WTC11 (cell line): ENCODE measurements around the gene SREBF2. TPM values are rescaled to one million over a fixed set of nuclear protein-coding genes. Genes with fewer than 3 reads are reported as not detected.
A peak's percentile ranks its signal among the peaks of the same experiment; 100 is the strongest.

Experiments
- ATAC-seq: fragments of 200-7000 bp; cut with Tn5 transposase; 2 replicates; pipeline ENCODE4 v1.10.0; 2021; ENCODE audit warnings: mild to moderate bottlenecking, moderate library complexity
- CTCF ChIA-PET: fragments of 300-600 bp; sonication (Branson Sonifier 250); formaldehyde crosslinking; loops from one replicate; lab custom pipeline; 2021; ENCODE audit warnings: antibody characterized with exemption; lab: Charles Lee
- POLR2A ChIA-PET: fragments of 350-600 bp; sonication (Branson Sonifier 250); formaldehyde crosslinking; loops from one replicate; lab custom pipeline; 2021; ENCODE audit warnings: antibody characterized with exemption; lab: Charles Lee
- DNase-seq: peaks from one replicate; pipeline ENCODE4 v3.0.0; 2021; ENCODE audit warnings: low spot score
- H3K27ac Mint-ChIP-seq: 2 replicates; pipeline ENCODE4 v1.8.0; 2021; ENCODE audit warnings: mixed read lengths
- H3K27me3 Mint-ChIP-seq: 2 replicates; pipeline ENCODE4 v1.8.0; 2021; ENCODE audit warnings: low read depth, mild to moderate bottlenecking, moderate library complexity, mixed read lengths
- H3K36me3 Mint-ChIP-seq: 2 replicates; pipeline ENCODE4 v1.8.0; 2021; ENCODE audit warnings: mixed read lengths
- H3K4me1 Mint-ChIP-seq: 2 replicates; pipeline ENCODE4 v1.8.0; 2022; ENCODE audit warnings: mixed read lengths
- H3K4me3 Mint-ChIP-seq: 2 replicates; pipeline ENCODE4 v1.8.0; 2021; ENCODE audit warnings: mild to moderate bottlenecking, moderate library complexity, mixed read lengths
- H3K9me3 Mint-ChIP-seq: 2 replicates; pipeline ENCODE4 v1.8.0; 2021; ENCODE audit warnings: mixed read lengths
- CDX4 ChIP-seq: fragments of 250-450 bp; sonication (Bioruptor Pico); IDR thresholded peaks from 2 replicates; pipeline ENCODE4 v1.9.0; 2021; ENCODE audit warnings: moderate library complexity, mild to moderate bottlenecking, inconsistent platforms, borderline replicate concordance
- E2F5 ChIP-seq: sonication (generic); formaldehyde crosslinking; IDR thresholded peaks from 2 replicates; pipeline ENCODE4 v1.8.1; 2022; ENCODE audit warnings: mild to moderate bottlenecking, moderate library complexity, missing genetic modification reagents
- ELF4 ChIP-seq: sonication (generic); formaldehyde crosslinking; IDR thresholded peaks from 2 replicates; pipeline ENCODE4 v1.8.1; 2022; ENCODE audit warnings: low read depth, mild to moderate bottlenecking, moderate library complexity, missing genetic modification reagents
- FOXK1 ChIP-seq: sonication (generic); formaldehyde crosslinking; IDR thresholded peaks from 2 replicates; pipeline ENCODE4 v1.8.0; 2022; ENCODE audit warnings: mild to moderate bottlenecking, moderate library complexity, missing genetic modification reagents
- IRF1 ChIP-seq: sonication (generic); formaldehyde crosslinking; IDR thresholded peaks from 2 replicates; pipeline ENCODE4 v1.8.0; 2023; ENCODE audit warnings: missing genetic modification reagents
- NR1H2 ChIP-seq: sonication (generic); formaldehyde crosslinking; IDR thresholded peaks from 2 replicates; pipeline ENCODE4 v1.9.0; 2021; ENCODE audit warnings: mild to moderate bottlenecking, moderate library complexity, missing genetic modification reagents
- NR2C2 ChIP-seq: sonication (generic); formaldehyde crosslinking; IDR thresholded peaks from 2 replicates; pipeline ENCODE4 v1.8.0; 2022; ENCODE audit warnings: mild to moderate bottlenecking, missing genetic modification reagents
- SMAD3 ChIP-seq: sonication (generic); formaldehyde crosslinking; IDR thresholded peaks from 2 replicates; pipeline ENCODE4 v1.8.0; 2022; ENCODE audit warnings: missing genetic modification reagents, mild to moderate bottlenecking, borderline replicate concordance
- STAT6 ChIP-seq: sonication (generic); formaldehyde crosslinking; conservative IDR thresholded peaks from 2 replicates; pipeline ENCODE4 v1.8.1; 2023; ENCODE audit warnings: mild to moderate bottlenecking, low read depth, missing genetic modification reagents, moderate library complexity
- TCF7 ChIP-seq: sonication (generic); formaldehyde crosslinking; IDR thresholded peaks from 2 replicates; pipeline ENCODE4 v1.8.0; 2022; ENCODE audit warnings: mild to moderate bottlenecking, low read depth, missing genetic modification reagents, moderate library complexity
- TP53 ChIP-seq: sonication (generic); formaldehyde crosslinking; IDR thresholded peaks from 2 replicates; pipeline ENCODE4 v1.8.1; 2023; ENCODE audit warnings: mild to moderate bottlenecking, missing genetic modification reagents
- ZSCAN18 ChIP-seq: fragments of 250-450 bp; sonication (Bioruptor Pico); IDR thresholded peaks from 2 replicates; pipeline ENCODE4 v2.1.2; 2022; ENCODE audit warnings: mild to moderate bottlenecking, moderate library complexity
- total RNA-seq: library from RNA; stranded (reverse); gene quantifications from 3 replicates; pipeline ENCODE4 v1.2.3, GENCODE V29; 2021

SREBF2 gene
- total RNA-seq, 1 experiment from 2014 or later, result 151 TPM

DNA sequence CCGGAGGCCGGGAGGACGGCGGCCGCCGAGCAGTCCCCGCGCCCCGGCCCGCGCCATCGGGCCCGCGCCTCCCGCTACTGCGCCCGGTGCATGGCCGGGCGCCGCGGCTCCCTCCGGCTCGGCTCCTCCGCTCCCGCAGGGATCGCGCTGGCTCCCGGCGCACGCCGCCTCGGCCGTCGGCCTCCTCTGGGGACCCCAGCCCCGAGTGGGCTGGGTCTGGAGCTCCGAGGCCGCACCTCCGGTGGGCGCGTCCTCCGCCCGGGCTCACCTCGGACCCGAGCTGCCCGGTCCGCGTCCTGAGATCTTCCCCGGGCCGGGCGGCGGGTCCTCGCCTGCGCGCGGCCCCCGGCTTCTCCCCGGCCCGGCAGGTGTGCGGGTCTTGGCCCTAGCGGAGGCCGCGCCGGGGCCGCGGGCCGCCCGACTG lies 81.7 kb downstream of the SREBF2 start:
- H3K4me1 Mint-ChIP-seq, result peaks cover 25% of the 10 kb centered on the region
- no peaks in the 10 kb centered on the region for H3K9me3 Mint-ChIP-seq
- DNase-seq (no peak), ATAC-seq (peak; percentile 1; the same call in 1 of the 2 replicates)
- POLR2A ChIA-PET, result no interaction called here
- no peak overlapping the region for H3K4me3 Mint-ChIP-seq
- H3K27me3 Mint-ChIP-seq, result peaks cover 87% of the 10 kb centered on the region
- H3K27ac Mint-ChIP-seq, result no peak overlapping the region
- TF ChIP-seq STAT6 (no peak), SMAD3 (no peak)
- CTCF ChIA-PET, result interaction anchor here (0.8 to 1.9 kb wide), 3 partner anchors 11 to 217 kb away, joined by 5 to 6 read pairs (median 6); no protein-coding TSS in a partner anchor
- no peaks in the 10 kb centered on the region for H3K36me3 Mint-ChIP-seq

- TF ChIP-seq E2F5 (CRISPR knock-in tag) (peak; percentile 48; the same call in 1 of the 2 replicates), ZSCAN18 (no peak)
- Mint-ChIP-seq H3K9me3 (no peaks in the 10 kb centered on the region), H3K4me1 (peaks cover 25% of the 10 kb centered on the region), H3K27ac (no peak within 1 kb of the TSS), H3K36me3 (no peaks in the 10 kb centered on the region), H3K4me3 (peak within 1 kb of the TSS; percentile 73), H3K27me3 (peaks cover 84% of the 10 kb centered on the region)
- DNase-seq, result peak; percentile 62
- POLR2A ChIA-PET, result no interaction called here
- CTCF ChIA-PET, result interaction anchor here (0.8 to 2.5 kb wide), 6 partner anchors 10 to 218 kb away, joined by 3 to 19 read pairs (median 6); partner anchors contain the start of gene TNFRSF13C
- peak; percentile 2 for ATAC-seq
Observed at GRCh38 chr22:41915035-41915785, 82.3 kb downstream of the SREBF2 start, which contains the start of gene SHISA8. SHISA8 (minus strand) TSS chr22:41915074; CDS start chr22:41914667, 407 bp downstream.

DNA sequence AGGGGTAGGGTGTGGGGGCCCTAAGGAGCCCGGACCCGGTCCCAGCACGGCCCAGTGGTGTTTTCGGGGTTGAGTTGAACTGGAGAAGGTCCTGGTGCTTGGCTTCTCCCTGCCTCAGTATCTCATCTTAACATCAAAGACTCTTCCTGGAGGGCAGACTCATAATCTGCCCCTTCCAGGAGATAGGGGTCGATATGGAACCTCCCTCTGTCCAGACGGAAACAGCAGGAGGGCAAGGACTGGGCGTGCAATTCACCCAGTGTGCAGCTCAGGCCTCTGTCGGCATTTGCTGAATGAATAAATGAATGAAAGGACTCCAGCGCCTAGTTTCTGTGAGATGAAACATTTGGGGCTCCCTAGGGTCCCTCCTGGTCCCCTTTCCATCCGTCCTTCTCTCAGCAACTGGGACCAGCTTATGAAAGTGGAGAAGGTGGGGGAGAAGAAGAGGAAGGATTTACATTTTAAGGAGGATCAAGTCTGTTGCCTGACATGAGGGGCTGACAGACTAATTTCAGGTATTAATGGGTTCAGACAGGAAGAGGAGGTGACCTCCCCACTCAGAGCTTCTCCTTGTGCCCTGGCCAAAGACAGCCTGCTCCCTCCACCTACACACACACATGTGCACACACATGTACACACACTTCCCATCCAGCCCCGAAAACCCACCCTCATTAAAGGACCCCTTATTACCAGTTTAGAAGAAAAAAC lies 83.0 kb downstream of the SREBF2 start:
- Mint-ChIP-seq H3K36me3 (no peaks in the 10 kb centered on the region), H3K27me3 (peaks cover 84% of the 10 kb centered on the region), H3K4me1 (peaks cover 30% of the 10 kb centered on the region)
- TF ChIP-seq TP53 (CRISPR knock-in tag) (no peak), ELF4 (no peak), FOXK1 (CRISPR knock-in tag) (no peak), TCF7 (CRISPR knock-in tag) (no peak), IRF1 (CRISPR knock-in tag) (no peak), NR2C2 (CRISPR knock-in tag) (no peak), CDX4 (CRISPR knock-in tag) (no peak), NR1H2 (CRISPR knock-in tag) (no peak)
- TF ChIP-seq, all 79 proteins: peak for 0
- POLR2A ChIA-PET, result no interaction called here
- Mint-ChIP-seq H3K27ac (no peak overlapping the region), H3K9me3 (no peaks in the 10 kb centered on the region), H3K4me3 (peak overlapping the region; percentile 73)
- ATAC-seq, result no peak
- DNase-seq, result no peak
- CTCF ChIA-PET, result interaction anchor here (0.9 to 2.5 kb wide), 4 partner anchors 10 to 219 kb away, joined by 3 to 19 read pairs (median 8); partner anchors contain the start of gene TNFRSF13C
